Measurements from ENCODE around the gene CEACAM1. TPM values are rescaled to one million over a fixed set of nuclear protein-coding genes. Genes with fewer than 3 reads are reported as not detected.
"Not testable (repeated sequence)": the region's sequence is repeated elsewhere in the genome, so short reads cannot be mapped to it uniquely, and the experiment has no call there.

The CEACAM1 gene
- total RNA-seq, 5 donors from 2014 or later (not counting 1 experiment from before 2014, with no cell fraction given) = 2.4 to 10.8 (median 9.9) TPM

- H3K4me3 ChIP-seq (ENCODE audit: control insufficient read depth in 1 of 2, extremely low read depth in 1 of 2, low read length in 1 of 2) = no peak overlapping the region
- no peaks in the 10 kb centered on the region for H3K4me1 ChIP-seq (ENCODE audit: control insufficient read depth in 1 of 2, extremely low read depth in 1 of 2, insufficient read depth in 2 of 2, low read length in 2 of 2)
- H3K9me3 ChIP-seq = no peaks in the 10 kb centered on the region
- H3K36me3 ChIP-seq (ENCODE audit: control insufficient read depth in 2 of 2, extremely low read depth in 1 of 2, insufficient read depth in 1 of 2, low read length in 1 of 2) = no peaks in the 10 kb centered on the region
- peaks cover 0 to 38% of the 10 kb centered on the region in 2 experiments for H3K27me3 ChIP-seq (replicated peaks in 1 of 2; ENCODE audit: control insufficient read depth in 2 of 2, extremely low read depth in 1 of 2, insufficient read depth in 2 of 2, low read length in 1 of 2)
- WGBS (ENCODE audit: insufficient coverage) = 91% methylated on average over 2 of the region's 2 CpGs
- DNase-seq (no peak), ATAC-seq (replicated peaks in 1 of 4) (no peak)
- peaks cover 11 to 16% of the 10 kb centered on the region in 2 donors for H3K27me3 Mint-ChIP-seq
- H3K27ac Mint-ChIP-seq = no peak overlapping the region
- ChIA-PET CTCF (no interaction called here), POLR2A (no interaction called here)
- H3K36me3 Mint-ChIP-seq = no peaks in the 10 kb centered on the region
- H3K27ac ChIP-seq (ENCODE audit: low read length) = no peak overlapping the region
- H3K4me3 Mint-ChIP-seq = no peak overlapping the region
- no peaks in the 10 kb centered on the region for H3K4me1 Mint-ChIP-seq
- H3K9me3 Mint-ChIP-seq = no peaks in the 10 kb centered on the region
Observed at GRCh38 chr19:42542791-42543190, 14.5 kb upstream of the CEACAM1 start.

GRCh38 chr19:42540071-42540553 lies 11.8 kb upstream of the CEACAM1 start:
- no peaks in the 10 kb centered on the region for H3K9me3 Mint-ChIP-seq
- H3K36me3 Mint-ChIP-seq = no peaks in the 10 kb centered on the region
- H3K4me3 Mint-ChIP-seq = no peak overlapping the region
- ATAC-seq (replicated peaks in 1 of 4) = no peak
- ChIA-PET CTCF (no interaction called here), POLR2A (no interaction called here)
- H3K4me1 Mint-ChIP-seq = no peaks in the 10 kb centered on the region
- 84% methylated on average over 3 of the region's 8 CpGs for WGBS (ENCODE audit: insufficient coverage)
- no peaks in the 10 kb centered on the region for H3K4me1 ChIP-seq (ENCODE audit: control insufficient read depth in 1 of 2, extremely low read depth in 1 of 2, insufficient read depth in 2 of 2, low read length in 2 of 2)
- no peak overlapping the region for H3K4me3 ChIP-seq (ENCODE audit: control insufficient read depth in 1 of 2, extremely low read depth in 1 of 2, low read length in 1 of 2)
- H3K36me3 ChIP-seq (ENCODE audit: control insufficient read depth in 2 of 2, extremely low read depth in 1 of 2, insufficient read depth in 1 of 2, low read length in 1 of 2) = no peaks in the 10 kb centered on the region
- H3K27ac Mint-ChIP-seq = no peak overlapping the region
- peaks cover 0 to 24% of the 10 kb centered on the region in 2 experiments for H3K27me3 ChIP-seq (replicated peaks in 1 of 2; ENCODE audit: control insufficient read depth in 2 of 2, extremely low read depth in 1 of 2, insufficient read depth in 2 of 2, low read length in 1 of 2)
- no peak for DNase-seq
- no peak overlapping the region for H3K27ac ChIP-seq (ENCODE audit: low read length)
- no peaks in the 10 kb centered on the region for H3K9me3 ChIP-seq
- peaks cover 0 to 4% of the 10 kb centered on the region in 2 donors for H3K27me3 Mint-ChIP-seq

DNA sequence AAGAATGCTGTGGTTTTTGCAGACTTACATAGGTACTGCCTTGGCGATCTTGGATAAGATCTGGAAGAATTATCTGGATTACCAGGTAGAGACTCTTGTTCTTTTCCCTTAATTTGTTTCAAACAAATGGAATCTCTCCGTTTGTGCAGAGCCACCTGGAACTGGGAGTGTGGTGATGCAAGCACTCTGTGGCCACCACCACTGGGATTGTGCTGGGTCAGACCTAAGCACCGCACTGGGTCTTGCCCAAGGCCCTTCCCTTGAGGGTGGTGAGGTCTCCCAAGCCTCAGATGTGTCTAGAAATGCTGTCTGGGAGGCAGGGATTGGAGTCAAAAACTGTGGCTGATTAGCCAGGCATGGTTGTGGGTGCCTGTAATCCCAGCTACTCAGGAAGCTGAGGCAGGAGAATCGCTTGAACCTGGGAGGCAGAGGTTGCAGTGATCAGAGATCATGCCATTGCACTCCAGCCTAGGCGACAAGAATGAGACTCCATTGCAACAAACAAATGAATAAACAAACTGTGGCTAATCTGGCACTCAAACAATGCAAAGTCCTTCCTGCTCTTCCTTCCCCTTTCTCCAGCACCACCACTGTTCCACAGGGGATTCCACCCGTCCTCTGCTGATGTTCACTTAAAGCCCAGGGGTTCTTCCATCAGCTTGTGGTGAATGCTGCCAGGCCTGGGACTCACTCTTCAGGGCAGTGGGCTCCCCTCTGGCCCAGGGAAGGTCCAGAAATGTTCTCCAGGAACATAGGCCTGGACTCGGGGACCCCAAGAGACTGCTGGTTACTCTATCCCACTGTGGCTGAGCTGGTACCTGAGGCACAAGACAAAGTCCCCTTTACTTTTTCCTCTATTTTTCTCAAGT lies 10.8 kb upstream of the CEACAM1 start:
- 82% methylated on average over 5 of the region's 7 CpGs for WGBS (ENCODE audit: insufficient coverage)
- Histone ChIP-seq H3K9me3 (no peaks in the 10 kb centered on the region), H3K27me3 (replicated peaks in 1 of 2; ENCODE audit: control insufficient read depth in 2 of 2, extremely low read depth in 1 of 2, insufficient read depth in 2 of 2, low read length in 1 of 2) (peaks cover 0 to 24% of the 10 kb centered on the region in 2 experiments), H3K4me3 (ENCODE audit: control insufficient read depth in 1 of 2, extremely low read depth in 1 of 2, low read length in 1 of 2) (no peak overlapping the region), H3K4me1 (ENCODE audit: control insufficient read depth in 1 of 2, extremely low read depth in 1 of 2, insufficient read depth in 2 of 2, low read length in 2 of 2) (no peaks in the 10 kb centered on the region), H3K27ac (ENCODE audit: low read length) (no peak overlapping the region), H3K36me3 (ENCODE audit: control insufficient read depth in 2 of 2, extremely low read depth in 1 of 2, insufficient read depth in 1 of 2, low read length in 1 of 2) (no peaks in the 10 kb centered on the region)
- DNase-seq (no peak), ATAC-seq (replicated peaks in 1 of 4) (no peak)
- ChIA-PET CTCF (no interaction called here), POLR2A (no interaction called here)
- no peaks in the 10 kb centered on the region for H3K9me3 Mint-ChIP-seq
- H3K36me3 Mint-ChIP-seq = no peaks in the 10 kb centered on the region
- peaks cover 0 to 4% of the 10 kb centered on the region in 2 donors for H3K27me3 Mint-ChIP-seq
- no peak overlapping the region for H3K27ac Mint-ChIP-seq
- no peaks in the 10 kb centered on the region for H3K4me1 Mint-ChIP-seq
- no peak overlapping the region for H3K4me3 Mint-ChIP-seq

DNA sequence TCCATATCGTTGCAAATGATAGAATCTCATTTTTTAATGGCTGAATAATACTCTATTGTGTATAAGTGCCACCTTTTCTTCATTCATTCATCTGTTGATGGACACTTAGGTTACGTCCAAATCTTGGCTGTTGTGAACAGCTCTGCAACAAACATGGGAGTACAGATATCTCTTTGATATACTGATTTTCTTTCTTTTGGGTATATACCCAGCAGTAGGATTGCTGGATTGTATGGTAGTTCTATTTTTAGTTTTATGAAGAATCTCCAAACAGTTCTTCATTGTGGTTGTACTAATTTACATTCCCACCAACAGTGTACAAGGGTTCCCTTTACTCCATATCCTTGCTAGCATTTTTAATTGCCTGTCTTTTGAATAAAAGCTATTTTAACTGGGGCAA lies 7.0 kb upstream of the CEACAM1 start:
- H3K36me3 Mint-ChIP-seq; ATAC-seq (replicated peaks in 1 of 4); H3K4me1 Mint-ChIP-seq; H3K4me1 ChIP-seq (ENCODE audit: control insufficient read depth in 1 of 2, extremely low read depth in 1 of 2, insufficient read depth in 2 of 2, low read length in 2 of 2); H3K27ac ChIP-seq (ENCODE audit: low read length); POLR2A ChIA-PET; CTCF ChIA-PET; H3K27me3 ChIP-seq (replicated peaks in 1 of 2; ENCODE audit: control insufficient read depth in 2 of 2, extremely low read depth in 1 of 2, insufficient read depth in 2 of 2, low read length in 1 of 2); H3K4me3 ChIP-seq (ENCODE audit: control insufficient read depth in 1 of 2, extremely low read depth in 1 of 2, low read length in 1 of 2); H3K4me3 Mint-ChIP-seq; H3K9me3 ChIP-seq; DNase-seq; H3K9me3 Mint-ChIP-seq; H3K27me3 Mint-ChIP-seq; H3K27ac Mint-ChIP-seq; H3K36me3 ChIP-seq (ENCODE audit: control insufficient read depth in 2 of 2, extremely low read depth in 1 of 2, insufficient read depth in 1 of 2, low read length in 1 of 2): not testable (repeated sequence)
- WGBS (ENCODE audit: insufficient coverage) = 100% methylated on average over 1 of the region's 2 CpGs

DNA sequence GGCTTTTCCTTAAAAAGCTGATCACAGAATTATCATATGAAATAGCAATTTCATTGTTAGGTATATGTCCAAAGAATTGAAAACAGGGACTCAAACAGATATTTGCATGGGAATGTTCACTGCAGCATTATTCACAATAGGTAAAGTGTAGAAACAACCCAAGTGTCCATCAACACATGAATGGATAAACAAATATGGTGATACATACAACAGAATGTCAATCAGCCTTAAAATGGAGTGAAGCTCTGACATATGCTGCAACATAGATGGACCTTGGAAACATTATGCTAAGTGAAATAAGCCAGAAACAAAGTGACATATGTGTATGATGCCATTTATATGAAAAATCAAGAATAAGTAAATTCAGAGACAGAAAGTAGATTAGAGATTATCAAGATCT lies 6.1 kb upstream of the CEACAM1 start:
- Mint-ChIP-seq H3K27me3 (peaks cover 0 to 4% of the 10 kb centered on the region in 2 donors), H3K4me1 (peaks cover 2 to 4% (median 3%) of the 10 kb centered on the region in 3 donors), H3K27ac (no peak overlapping the region), H3K36me3 (no peaks in the 10 kb centered on the region), H3K4me3 (no peak overlapping the region), H3K9me3 (no peaks in the 10 kb centered on the region)
- ChIA-PET POLR2A (no interaction called here), CTCF (no interaction called here)
- Histone ChIP-seq H3K4me3 (ENCODE audit: control insufficient read depth in 1 of 2, extremely low read depth in 1 of 2, low read length in 1 of 2) (no peak overlapping the region), H3K27ac (ENCODE audit: low read length) (no peak overlapping the region), H3K9me3 (no peaks in the 10 kb centered on the region), H3K4me1 (ENCODE audit: control insufficient read depth in 1 of 2, extremely low read depth in 1 of 2, insufficient read depth in 2 of 2, low read length in 2 of 2) (peaks cover 0 to 2% of the 10 kb centered on the region in 2 experiments), H3K27me3 (replicated peaks in 1 of 2; ENCODE audit: control insufficient read depth in 2 of 2, extremely low read depth in 1 of 2, insufficient read depth in 2 of 2, low read length in 1 of 2) (no peaks in the 10 kb centered on the region), H3K36me3 (ENCODE audit: control insufficient read depth in 2 of 2, extremely low read depth in 1 of 2, insufficient read depth in 1 of 2, low read length in 1 of 2) (no peaks in the 10 kb centered on the region)
- no peak for DNase-seq
- ATAC-seq (replicated peaks in 1 of 4) = no peak

DNA sequence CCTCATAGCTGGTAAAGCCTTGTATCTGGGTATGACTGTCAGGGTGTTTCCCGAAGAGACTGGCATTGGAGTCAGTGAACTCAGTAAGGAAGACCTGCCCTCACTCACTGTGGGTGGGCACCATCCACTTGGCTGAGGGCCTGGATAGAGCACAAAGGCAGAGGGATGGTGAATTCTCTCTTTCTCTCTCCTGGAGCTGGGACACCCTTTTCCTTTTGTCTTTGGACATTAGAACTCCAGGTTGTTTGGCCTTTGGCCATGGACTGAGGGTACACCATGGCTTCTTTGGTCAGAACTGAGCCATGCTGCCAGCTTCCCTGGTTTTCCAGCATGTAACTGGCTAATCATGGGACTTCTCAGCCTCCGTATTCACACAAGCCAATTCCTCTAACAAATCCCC lies 4.6 kb upstream of the CEACAM1 start:
- Mint-ChIP-seq H3K27me3 (no peaks in the 10 kb centered on the region), H3K36me3 (no peaks in the 10 kb centered on the region), H3K4me1 (peaks cover 17 to 19% (median 18%) of the 10 kb centered on the region in 3 donors), H3K27ac (no peak overlapping the region), H3K9me3 (no peaks in the 10 kb centered on the region), H3K4me3 (no peak overlapping the region)
- Histone ChIP-seq H3K4me1 (ENCODE audit: control insufficient read depth in 1 of 2, extremely low read depth in 1 of 2, insufficient read depth in 2 of 2, low read length in 2 of 2) (peaks cover 10 to 17% of the 10 kb centered on the region in 2 experiments), H3K27ac (ENCODE audit: low read length) (no peak overlapping the region), H3K36me3 (ENCODE audit: control insufficient read depth in 2 of 2, extremely low read depth in 1 of 2, insufficient read depth in 1 of 2, low read length in 1 of 2) (no peaks in the 10 kb centered on the region), H3K9me3 (no peaks in the 10 kb centered on the region), H3K4me3 (ENCODE audit: control insufficient read depth in 1 of 2, extremely low read depth in 1 of 2, low read length in 1 of 2) (no peak overlapping the region), H3K27me3 (replicated peaks in 1 of 2; ENCODE audit: control insufficient read depth in 2 of 2, extremely low read depth in 1 of 2, insufficient read depth in 2 of 2, low read length in 1 of 2) (no peaks in the 10 kb centered on the region)
- ATAC-seq (replicated peaks in 1 of 4) (no peak), DNase-seq (no peak)
- CTCF ChIA-PET = no interaction called here
- POLR2A ChIA-PET = no interaction called here
- no CpG with 5 or more reads among the region's 2 CpGs for WGBS (ENCODE audit: insufficient coverage)
